SK-N-SH (cell line): ENCODE data around the gene SUMF2. TPM values are rescaled to one million over a fixed set of nuclear protein-coding genes. Genes with fewer than 3 reads are reported as not detected.

ENCODE experiments used
- CTCF ChIA-PET: fragments of 300-600, 350-600 bp; formaldehyde crosslinking; extraction: SDS; loops from one replicate; lab custom pipeline; 2021; lab: Yijun Ruan, JAX
- POLR2A ChIA-PET: fragments of 350-600 bp; sonication (Branson Sonifier 250); formaldehyde crosslinking; extraction: SDS; loops from one replicate; lab custom pipeline; 2020; ENCODE audit warnings: antibody characterized with exemption, inconsistent platforms; lab: Yijun Ruan, JAX
- DNase-seq: peaks from one replicate; pipeline ENCODE4 v3.0.0; 2012
- H2AFZ ChIP-seq: fragments of 200-600 bp; sonication (generic); 2 replicates; pipeline ENCODE4 v1.8.1; 2016; ENCODE audit warnings: antibody characterized with exemption, mild to moderate bottlenecking, low read depth
- H3F3A ChIP-seq: fragments of 200-600 bp; sonication (generic); replicated peaks from 2 replicates; pipeline ENCODE3; 2016; ENCODE audit warnings: antibody characterized with exemption, mild to moderate bottlenecking; ENCODE audit not compliant: insufficient read depth
- H3K27ac ChIP-seq, 2 experiments: fragments of 200-500 bp in 1 of 2; fragments of 200-600 bp in 1 of 2; sonication (Bioruptor generic) in 1 of 2; sonication (generic), shearing (Covaris generic) in 1 of 2; 2 replicates each; pipeline versions ENCODE4 v1.5.1 to v1.6.1; 2014 to 2016; ENCODE audit warnings: low read depth in 2 of 2, inconsistent platforms in 1 of 2, low read length in 1 of 2, mild to moderate bottlenecking in 1 of 2, mixed read lengths in 1 of 2
- H3K27me3 ChIP-seq: fragments of 200-600 bp; sonication (generic), shearing (Covaris generic); 2 replicates; pipeline ENCODE4 v1.6.1; 2016; ENCODE audit warnings: mixed run types; ENCODE audit not compliant: insufficient read depth
- H3K36me3 ChIP-seq, 2 experiments: fragments of 200-500 bp in 1 of 2; fragments of 200-600 bp in 1 of 2; sonication (Bioruptor generic) in 1 of 2; sonication (generic) in 1 of 2; replicated peaks in 1 of 2; 2 replicates each; pipeline versions ENCODE3 to v1.5.1; 2014 to 2016; ENCODE audit warnings: low read length in 1 of 2, mild to moderate bottlenecking in 1 of 2; ENCODE audit not compliant: insufficient read depth in 2 of 2, control insufficient read depth in 1 of 2
- H3K4me1 ChIP-seq, 2 experiments: fragments of 200-500 bp in 1 of 2; fragments of 200-600 bp in 1 of 2; sonication (Bioruptor generic) in 1 of 2; sonication (generic), shearing (Covaris generic) in 1 of 2; 2 replicates each; pipeline versions ENCODE4 v1.5.1 to v1.6.1; 2014 to 2016; ENCODE audit warnings: low read depth in 1 of 2, low read length in 1 of 2, mixed run types in 1 of 2; ENCODE audit not compliant: insufficient read depth in 2 of 2, control insufficient read depth in 1 of 2
- H3K4me2 ChIP-seq: fragments of 200-600 bp; sonication (generic), shearing (Covaris generic); 2 replicates; pipeline ENCODE4 v1.6.1; 2017; ENCODE audit warnings: mixed run types
- H3K4me3 ChIP-seq, 2 experiments: fragments of 200-500 bp in 1 of 2; fragments of 200-600 bp in 1 of 2; sonication (Bioruptor generic) in 1 of 2; sonication (generic), shearing (Covaris generic) in 1 of 2; 2 replicates each; pipeline versions ENCODE4 v1.5.1 to v1.8.1; 2014 to 2016; ENCODE audit warnings: low read depth in 2 of 2, inconsistent platforms in 1 of 2, low read length in 1 of 2, mild to moderate bottlenecking in 1 of 2, mixed read lengths in 1 of 2, moderate library complexity in 1 of 2
- H3K79me2 ChIP-seq: fragments of 200-600 bp; sonication (generic); 2 replicates; pipeline ENCODE4 v1.8.1; 2017; ENCODE audit warnings: mild to moderate bottlenecking; ENCODE audit not compliant: insufficient read depth
- H3K9ac ChIP-seq: fragments of 200-600 bp; sonication (generic); 2 replicates; pipeline ENCODE4 v1.6.1; 2017; ENCODE audit warnings: mixed run types
- H3K9me2 ChIP-seq: fragments of 200-600 bp; sonication (generic); 2 replicates; pipeline ENCODE4 v1.6.1; 2017; ENCODE audit warnings: mixed run types
- H3K9me3 ChIP-seq: fragments of 200-600 bp; sonication (generic); 2 replicates; pipeline ENCODE4 v1.6.1; 2017; ENCODE audit warnings: mixed run types, mild to moderate bottlenecking, moderate library complexity
- H4K20me1 ChIP-seq: fragments of 200-600 bp; sonication (generic); 2 replicates; pipeline ENCODE4 v1.6.1; 2017; ENCODE audit warnings: mild to moderate bottlenecking, mixed run types; ENCODE audit not compliant: insufficient read depth
- CHD2 ChIP-seq: fragments of 150-350 bp; IDR thresholded peaks from 2 replicates; pipeline ENCODE4 v1.6.1; 2018; ENCODE audit warnings: low read length; ENCODE audit not compliant: partially characterized antibody
- EP300 ChIP-seq, 2 experiments: IDR thresholded peaks; 2 replicates each; pipeline versions ENCODE4 v1.4.0 to v1.6.1; 2012; ENCODE audit warnings: borderline replicate concordance in 1 of 2, low read depth in 1 of 2, low read length in 1 of 2
- FOSL2 ChIP-seq: IDR thresholded peaks from 2 replicates; pipeline ENCODE4 v1.4.0; 2012; ENCODE audit warnings: low read depth, mild to moderate bottlenecking, moderate library complexity, borderline replicate concordance
- FOXJ3 ChIP-seq: sonication (generic); formaldehyde crosslinking; IDR thresholded peaks from 2 replicates; pipeline ENCODE4 v1.5.1; 2020; ENCODE audit warnings: mild to moderate bottlenecking, missing genetic modification reagents
- FOXM1 ChIP-seq: IDR thresholded peaks from 2 replicates; pipeline ENCODE4 v1.4.0; 2012; ENCODE audit warnings: low read depth, mild to moderate bottlenecking
- GABPA ChIP-seq: IDR thresholded peaks from 2 replicates; pipeline ENCODE4 v1.4.0; 2012; ENCODE audit warnings: low read depth, mild to moderate bottlenecking
- JUND ChIP-seq: IDR thresholded peaks from 2 replicates; pipeline ENCODE4 v1.4.0; 2012
- MAX ChIP-seq: IDR thresholded peaks from 2 replicates; pipeline ENCODE4 v1.4.0; 2012; ENCODE audit warnings: low read depth
- MEF2A ChIP-seq: IDR thresholded peaks from 2 replicates; pipeline ENCODE4 v1.4.0; 2012; ENCODE audit warnings: low read depth, borderline replicate concordance
- MXI1 ChIP-seq: IDR thresholded peaks from 2 replicates; pipeline ENCODE4 v1.6.1; 2012; ENCODE audit warnings: mild to moderate bottlenecking, low read depth, low read length, improper control_type of control experiment
- NRF1 ChIP-seq: IDR thresholded peaks from 2 replicates; pipeline ENCODE4 v1.6.1; 2012; ENCODE audit warnings: low read depth, mild to moderate bottlenecking, low read length
- POLR2AphosphoS5 ChIP-seq: IDR thresholded peaks from 2 replicates; pipeline ENCODE4 v1.6.1; 2012; ENCODE audit warnings: low read depth, low read length
- RCOR1 ChIP-seq: fragments of 150-350 bp; IDR thresholded peaks from 2 replicates; pipeline ENCODE4 v1.6.1; 2017; ENCODE audit warnings: antibody characterized with exemption, low read length
- RFX5 ChIP-seq: IDR thresholded peaks from 2 replicates; pipeline ENCODE4 v1.6.1; 2012; ENCODE audit warnings: mild to moderate bottlenecking, improper control_type of control experiment, low read length
- TAF1 ChIP-seq: IDR thresholded peaks from 2 replicates; pipeline ENCODE4 v1.6.1; 2012; ENCODE audit warnings: low read depth, mild to moderate bottlenecking, low read length, moderate library complexity, borderline replicate concordance
- WGBS: methylation state at CpG from one replicate; pipeline ENCODE4 v1.1.6; 2017; ENCODE audit warnings: low lambda C conversion rate; 5-methylcytosine and 5-hydroxymethylcytosine counted together
- polyA plus RNA-seq, 3 experiments: library from polyadenylated mRNA; depleted of rRNA; stranded (reverse); fragments of >200 nt; gene quantifications; 2 replicates each; pipeline ENCODE4 v1.2.3, GENCODE V29; 2012
- TF ChIP-seq, protein P1 (sequence below): IDR thresholded peaks from 2 replicates; pipeline ENCODE4 v1.4.0; 2012; ENCODE audit warnings: low read depth, borderline replicate concordance
- TF ChIP-seq, protein P2 (sequence below): IDR thresholded peaks from 2 replicates; pipeline ENCODE4 v1.4.0; 2012; ENCODE audit warnings: low read depth, borderline replicate concordance
- TF ChIP-seq, protein P3 (sequence below): IDR thresholded peaks from 2 replicates; pipeline ENCODE4 v1.6.1; 2012; ENCODE audit warnings: mild to moderate bottlenecking, low read depth, low read length, moderate library complexity
- TF ChIP-seq, protein P4 (sequence below): IDR thresholded peaks from 2 replicates; pipeline ENCODE4; 2012
- TF ChIP-seq, protein P5 (sequence below): fragments of 150-350 bp; IDR thresholded peaks from 2 replicates; pipeline ENCODE4 v1.6.1; 2016; ENCODE audit warnings: mild to moderate bottlenecking, low read depth, low read length

Gene SUMF2
- polyA plus RNA-seq, 1 of the 3 experiments (the other 2 are of a cell fraction) = 162 TPM

DNA sequence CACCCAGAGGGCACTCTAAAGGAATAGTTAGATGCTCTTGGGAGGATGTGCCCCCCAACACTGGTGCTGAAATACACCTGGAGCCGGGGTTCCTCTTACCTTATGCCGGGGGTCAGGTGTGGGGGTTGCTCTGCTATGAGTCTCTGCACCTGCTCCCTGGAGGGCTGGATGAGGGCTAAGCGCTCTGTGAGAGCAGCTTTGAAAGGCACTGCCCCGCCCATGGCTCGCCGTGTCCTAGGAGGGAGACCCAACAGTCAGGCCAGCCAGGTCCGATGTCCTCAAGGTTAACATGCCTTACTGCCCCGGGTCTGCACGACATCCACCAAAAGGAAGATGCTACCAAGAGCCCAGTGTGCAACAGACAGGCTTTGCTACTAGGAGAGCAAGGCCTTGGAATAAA is 44.6 kb upstream of the SUMF2 start:
- H3K9ac ChIP-seq = no peak overlapping the region
- H3K4me1 ChIP-seq = no peaks in the 10 kb centered on the region
- no peak overlapping the region for H3K4me3 ChIP-seq
- H3K27me3 ChIP-seq = no peaks in the 10 kb centered on the region
- H3F3A ChIP-seq = no peaks in the 10 kb centered on the region
- peaks cover 15 to 44% of the 10 kb centered on the region in 2 experiments for H3K36me3 ChIP-seq
- H3K9me2 ChIP-seq = no peaks in the 10 kb centered on the region
- DNase-seq = no peak
- H2AFZ ChIP-seq = no peak overlapping the region
- H4K20me1 ChIP-seq = no peaks in the 10 kb centered on the region
- TF ChIP-seq JUND (no peak), FOSL2 (no peak), FOXJ3 (no peak)
- TF ChIP-seq, all 33 proteins: peak for 0
- Histone ChIP-seq H3K27ac (no peak overlapping the region), H3K79me2 (no peaks in the 10 kb centered on the region), H3K9me3 (no peaks in the 10 kb centered on the region), H3K4me2 (no peak overlapping the region)
- CTCF ChIA-PET = interaction anchor here (0.9 to 1.5 kb wide), 3 partner anchors 13 to 55 kb away, joined by 3 to 7 read pairs (median 4); partner anchors contain the start of gene NIPSNAP2
- POLR2A ChIA-PET = no interaction called here
- 80% methylated on average over 9 of the region's 9 CpGs for WGBS

- Histone ChIP-seq H3K4me3 (no peak overlapping the region), H3K4me1 (no peaks in the 10 kb centered on the region), H3K27me3 (no peaks in the 10 kb centered on the region), H3K4me2 (no peak overlapping the region), H3K9me3 (no peaks in the 10 kb centered on the region), H3F3A (no peaks in the 10 kb centered on the region), H3K9me2 (no peaks in the 10 kb centered on the region), H3K9ac (no peak overlapping the region), H3K79me2 (no peaks in the 10 kb centered on the region; the same call in 1 of the 2 replicates), H3K27ac (no peak overlapping the region), H2AFZ (no peak overlapping the region), H3K36me3 (peaks cover 9 to 46% of the 10 kb centered on the region in 2 experiments), H4K20me1 (no peaks in the 10 kb centered on the region)
- CTCF ChIA-PET = interaction anchor here (1.1 to 1.5 kb wide), 2 partner anchors 19 to 56 kb away, joined by 3 read pairs; no protein-coding TSS in a partner anchor
- no peak for DNase-seq
- POLR2A ChIA-PET = interaction anchor here (1.2 kb wide), 1 partner anchor 28 kb away, joined by 4 read pairs; the partner anchor contains the start of genes CCT6A and PSPH
- no peak for TF ChIP-seq NRF1
- no peak for TF ChIP-seq EP300 (IDR thresholded peaks at IDR 0.05; ENCODE audit: borderline replicate concordance in 1 of 2, low read depth in 1 of 2, low read length in 1 of 2)
- TF ChIP-seq MEF2A = no peak
- TF ChIP-seq MAX = no peak
- TF ChIP-seq TAF1 = no peak
- TF ChIP-seq RCOR1 = no peak
- no peak for TF ChIP-seq CHD2
- no peak for TF ChIP-seq GABPA
- TF ChIP-seq POLR2AphosphoS5 = no peak
- TF ChIP-seq FOXM1 = no peak
- TF ChIP-seq, protein P1, sequence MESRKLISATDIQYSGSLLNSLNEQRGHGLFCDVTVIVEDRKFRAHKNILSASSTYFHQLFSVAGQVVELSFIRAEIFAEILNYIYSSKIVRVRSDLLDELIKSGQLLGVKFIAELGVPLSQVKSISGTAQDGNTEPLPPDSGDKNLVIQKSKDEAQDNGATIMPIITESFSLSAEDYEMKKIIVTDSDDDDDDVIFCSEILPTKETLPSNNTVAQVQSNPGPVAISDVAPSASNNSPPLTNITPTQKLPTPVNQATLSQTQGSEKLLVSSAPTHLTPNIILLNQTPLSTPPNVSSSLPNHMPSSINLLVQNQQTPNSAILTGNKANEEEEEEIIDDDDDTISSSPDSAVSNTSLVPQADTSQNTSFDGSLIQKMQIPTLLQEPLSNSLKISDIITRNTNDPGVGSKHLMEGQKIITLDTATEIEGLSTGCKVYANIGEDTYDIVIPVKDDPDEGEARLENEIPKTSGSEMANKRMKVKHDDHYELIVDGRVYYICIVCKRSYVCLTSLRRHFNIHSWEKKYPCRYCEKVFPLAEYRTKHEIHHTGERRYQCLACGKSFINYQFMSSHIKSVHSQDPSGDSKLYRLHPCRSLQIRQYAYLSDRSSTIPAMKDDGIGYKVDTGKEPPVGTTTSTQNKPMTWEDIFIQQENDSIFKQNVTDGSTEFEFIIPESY = no peak
- no peak for TF ChIP-seq MXI1
- TF ChIP-seq, protein P2, sequence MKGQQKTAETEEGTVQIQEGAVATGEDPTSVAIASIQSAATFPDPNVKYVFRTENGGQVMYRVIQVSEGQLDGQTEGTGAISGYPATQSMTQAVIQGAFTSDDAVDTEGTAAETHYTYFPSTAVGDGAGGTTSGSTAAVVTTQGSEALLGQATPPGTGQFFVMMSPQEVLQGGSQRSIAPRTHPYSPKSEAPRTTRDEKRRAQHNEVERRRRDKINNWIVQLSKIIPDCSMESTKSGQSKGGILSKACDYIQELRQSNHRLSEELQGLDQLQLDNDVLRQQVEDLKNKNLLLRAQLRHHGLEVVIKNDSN = no peak
- no peak for TF ChIP-seq RFX5
- TF ChIP-seq, protein P3, sequence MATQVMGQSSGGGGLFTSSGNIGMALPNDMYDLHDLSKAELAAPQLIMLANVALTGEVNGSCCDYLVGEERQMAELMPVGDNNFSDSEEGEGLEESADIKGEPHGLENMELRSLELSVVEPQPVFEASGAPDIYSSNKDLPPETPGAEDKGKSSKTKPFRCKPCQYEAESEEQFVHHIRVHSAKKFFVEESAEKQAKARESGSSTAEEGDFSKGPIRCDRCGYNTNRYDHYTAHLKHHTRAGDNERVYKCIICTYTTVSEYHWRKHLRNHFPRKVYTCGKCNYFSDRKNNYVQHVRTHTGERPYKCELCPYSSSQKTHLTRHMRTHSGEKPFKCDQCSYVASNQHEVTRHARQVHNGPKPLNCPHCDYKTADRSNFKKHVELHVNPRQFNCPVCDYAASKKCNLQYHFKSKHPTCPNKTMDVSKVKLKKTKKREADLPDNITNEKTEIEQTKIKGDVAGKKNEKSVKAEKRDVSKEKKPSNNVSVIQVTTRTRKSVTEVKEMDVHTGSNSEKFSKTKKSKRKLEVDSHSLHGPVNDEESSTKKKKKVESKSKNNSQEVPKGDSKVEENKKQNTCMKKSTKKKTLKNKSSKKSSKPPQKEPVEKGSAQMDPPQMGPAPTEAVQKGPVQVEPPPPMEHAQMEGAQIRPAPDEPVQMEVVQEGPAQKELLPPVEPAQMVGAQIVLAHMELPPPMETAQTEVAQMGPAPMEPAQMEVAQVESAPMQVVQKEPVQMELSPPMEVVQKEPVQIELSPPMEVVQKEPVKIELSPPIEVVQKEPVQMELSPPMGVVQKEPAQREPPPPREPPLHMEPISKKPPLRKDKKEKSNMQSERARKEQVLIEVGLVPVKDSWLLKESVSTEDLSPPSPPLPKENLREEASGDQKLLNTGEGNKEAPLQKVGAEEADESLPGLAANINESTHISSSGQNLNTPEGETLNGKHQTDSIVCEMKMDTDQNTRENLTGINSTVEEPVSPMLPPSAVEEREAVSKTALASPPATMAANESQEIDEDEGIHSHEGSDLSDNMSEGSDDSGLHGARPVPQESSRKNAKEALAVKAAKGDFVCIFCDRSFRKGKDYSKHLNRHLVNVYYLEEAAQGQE = no peak
- TF ChIP-seq, protein P4, sequence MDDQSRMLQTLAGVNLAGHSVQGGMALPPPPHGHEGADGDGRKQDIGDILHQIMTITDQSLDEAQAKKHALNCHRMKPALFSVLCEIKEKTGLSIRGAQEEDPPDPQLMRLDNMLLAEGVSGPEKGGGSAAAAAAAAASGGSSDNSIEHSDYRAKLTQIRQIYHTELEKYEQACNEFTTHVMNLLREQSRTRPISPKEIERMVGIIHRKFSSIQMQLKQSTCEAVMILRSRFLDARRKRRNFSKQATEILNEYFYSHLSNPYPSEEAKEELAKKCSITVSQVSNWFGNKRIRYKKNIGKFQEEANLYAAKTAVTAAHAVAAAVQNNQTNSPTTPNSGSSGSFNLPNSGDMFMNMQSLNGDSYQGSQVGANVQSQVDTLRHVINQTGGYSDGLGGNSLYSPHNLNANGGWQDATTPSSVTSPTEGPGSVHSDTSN = no peak
- TF ChIP-seq, protein P5, sequence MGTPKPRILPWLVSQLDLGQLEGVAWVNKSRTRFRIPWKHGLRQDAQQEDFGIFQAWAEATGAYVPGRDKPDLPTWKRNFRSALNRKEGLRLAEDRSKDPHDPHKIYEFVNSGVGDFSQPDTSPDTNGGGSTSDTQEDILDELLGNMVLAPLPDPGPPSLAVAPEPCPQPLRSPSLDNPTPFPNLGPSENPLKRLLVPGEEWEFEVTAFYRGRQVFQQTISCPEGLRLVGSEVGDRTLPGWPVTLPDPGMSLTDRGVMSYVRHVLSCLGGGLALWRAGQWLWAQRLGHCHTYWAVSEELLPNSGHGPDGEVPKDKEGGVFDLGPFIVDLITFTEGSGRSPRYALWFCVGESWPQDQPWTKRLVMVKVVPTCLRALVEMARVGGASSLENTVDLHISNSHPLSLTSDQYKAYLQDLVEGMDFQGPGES = no peak
These were observed 40.6 kb upstream of the SUMF2 start for GRCh38 chr7:56023500-56023899.
